ENCODE measurements around the gene LITAFD. TPM values are rescaled to one million over a fixed set of nuclear protein-coding genes. Genes with fewer than 3 reads are reported as not detected.

The LITAFD gene
- total and polyA plus RNA-seq, 9 of the 15 experiments (the other 6 are each of a cell fraction or from before 2014, with no cell fraction given), result not detected

- TF ChIP-seq HNRNPK (IDR thresholded peaks at IDR 0.05; ENCODE audit: low read depth, low read length, poor library complexity, severe bottlenecking) (peak; percentile 76), SMC3 (conservative IDR thresholded peaks at IDR 0.05; ENCODE audit: insufficient read depth, low read depth, low read length) (no peak), CBX3 (IDR thresholded peaks at IDR 0.05; ENCODE audit: borderline replicate concordance in 1 of 2, low read length in 2 of 2) (peak in 1 of 2 experiments; percentile 42; a peak in 1 of 3 replicates), ZNF583 (CRISPR knock-in tag; IDR thresholded peaks at IDR 0.05) (no peak), NKRF (IDR thresholded peaks at IDR 0.05; ENCODE audit: borderline replicate concordance) (peak; percentile 88; the same call in 1 of the 2 replicates), KAT8 (IDR thresholded peaks at IDR 0.05; ENCODE audit: low read depth) (no peak), HMBOX1 (IDR thresholded peaks at IDR 0.05) (no peak), ZNF512 (tag; IDR thresholded peaks at IDR 0.05) (no peak), MYC (IDR thresholded peaks at IDR 0.05; ENCODE audit: low read depth, low read length) (peak; percentile 74), MYC (CRISPR knock-in tag; IDR thresholded peaks at IDR 0.05; ENCODE audit: borderline replicate concordance, low read depth) (no peak), KDM5B (IDR thresholded peaks at IDR 0.05; ENCODE audit: insufficient replicate concordance, low read depth, low read length) (peak; percentile 62), RBBP5 (IDR thresholded peaks at IDR 0.05; ENCODE audit: borderline replicate concordance, insufficient read depth, low read length, poor library complexity, severe bottlenecking) (peak; percentile 58), ETV6 (IDR thresholded peaks at IDR 0.05; ENCODE audit: borderline replicate concordance in 1 of 2, low read depth in 2 of 2, low read length in 1 of 2) (0 out of 4 replicates have a peak, but pooled peaks of 1 of the 2 experiments have one; percentile 20), ETV6 (CRISPR knock-in tag; IDR thresholded peaks at IDR 0.05; ENCODE audit: borderline replicate concordance) (no peak; the same call in 1 of the 2 replicates), CREB5 (CRISPR knock-in tag; IDR thresholded peaks at IDR 0.05) (no peak), NCOR1 (IDR thresholded peaks at IDR 0.05) (peak; percentile 87), DACH1 (IDR thresholded peaks at IDR 0.05; ENCODE audit: partially characterized antibody) (peak; percentile 49), GTF2A2 (tag; IDR thresholded peaks at IDR 0.05) (no peak), ZNF507 (tag; conservative IDR thresholded peaks at IDR 0.05) (no peak), ASH1L (IDR thresholded peaks at IDR 0.05; ENCODE audit: borderline replicate concordance, low read depth, partially characterized antibody) (no peak), ZNF511 (CRISPR knock-in tag; IDR thresholded peaks at IDR 0.05) (peak; percentile 69)
Observed at GRCh38 chr16:8868416-8869211, 13.5 kb upstream of the LITAFD start, which contains the start of gene CARHSP1 (continued).
